GM18867 (cell line): ENCODE results near the gene PICALM.

Experiments
- ATAC-seq: cut with Tn5 transposase; IDR thresholded peaks from one replicate; pipeline ENCODE4 v1.9.1; 2021; ENCODE audit warnings: mild to moderate bottlenecking, moderate library complexity; ENCODE audit not compliant: unreplicated experiment

PICALM gene

GRCh38 chr11:86047275-86047991 lies 21.5 kb downstream of the PICALM start:
- ATAC-seq, result peak; percentile 47

GRCh38 chr11:86046116-86046515 lies 22.8 kb downstream of the PICALM start:
- ATAC-seq, result no peak

GRCh38 chr11:86043765-86044503 lies 24.9 kb downstream of the PICALM start:
- ATAC-seq, result no peak

- ATAC-seq, result peak; percentile 70
These were observed 26.9 kb downstream of the PICALM start for GRCh38 chr11:86041975-86042378.

- no peak for ATAC-seq
These were observed 27.7 kb downstream of the PICALM start for GRCh38 chr11:86040919-86041850.

GRCh38 chr11:86039094-86039493 lies 29.8 kb downstream of the PICALM start:
- ATAC-seq, result no peak

GRCh38 chr11:86037743-86038142 lies 31.1 kb downstream of the PICALM start:
- ATAC-seq, result no peak

GRCh38 chr11:86035920-86036319 lies 33.0 kb downstream of the PICALM start:
- no peak for ATAC-seq

- no peak for ATAC-seq
These were observed 33.7 kb downstream of the PICALM start for GRCh38 chr11:86035164-86035563.

GRCh38 chr11:86034710-86035109 lies 34.2 kb downstream of the PICALM start:
- no peak for ATAC-seq

- ATAC-seq, result peak; percentile 71
These were observed 47.5 kb downstream of the PICALM start for GRCh38 chr11:86021377-86021776.

GRCh38 chr11:86018249-86018648 lies 50.6 kb downstream of the PICALM start:
- no peak for ATAC-seq

- ATAC-seq, result no peak
These were observed 52.4 kb downstream of the PICALM start for GRCh38 chr11:86016451-86016850.

- no peak for ATAC-seq
These were observed 53.2 kb downstream of the PICALM start for GRCh38 chr11:86015699-86016098.

GRCh38 chr11:86014221-86014620 lies 54.7 kb downstream of the PICALM start:
- no peak for ATAC-seq

- no peak for ATAC-seq
These were observed 55.2 kb downstream of the PICALM start for GRCh38 chr11:86013713-86014112.

- ATAC-seq, result no peak
These were observed 57.7 kb downstream of the PICALM start for GRCh38 chr11:86011175-86011574.

- ATAC-seq, result no peak
These were observed 65.2 kb downstream of the PICALM start for GRCh38 chr11:86003654-86004053.

GRCh38 chr11:86002431-86002830 lies 66.5 kb downstream of the PICALM start:
- no peak for ATAC-seq

GRCh38 chr11:85991508-85991907 lies 77.4 kb downstream of the PICALM start:
- ATAC-seq, result no peak

- no peak for ATAC-seq
These were observed 79.1 kb downstream of the PICALM start for GRCh38 chr11:85989746-85990145.
